ENCODE data around the gene DKC1.
A peak's percentile ranks its signal among the peaks of the same experiment; 100 is the strongest.

Gene DKC1

DNA sequence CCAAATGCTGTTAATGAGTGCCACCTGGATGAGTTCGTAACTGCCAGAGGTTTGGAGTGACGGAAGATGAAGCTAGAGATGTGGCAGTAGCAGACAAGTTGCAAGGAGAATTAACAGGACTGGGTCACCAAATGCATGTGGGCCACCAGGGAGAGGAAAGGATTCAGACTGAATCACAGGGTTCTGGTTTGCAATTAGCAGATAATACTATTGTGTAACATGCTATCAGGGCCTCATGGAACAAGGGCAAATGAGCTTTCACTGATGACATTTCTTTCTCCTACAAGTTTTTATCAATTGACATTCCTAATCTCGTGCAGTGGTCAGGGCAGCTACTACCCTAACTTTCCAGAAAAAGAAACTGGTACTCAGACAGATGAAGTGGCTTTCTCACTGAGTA, 33.2 kb upstream of the DKC1 start:
- no peak for ATAC-seq
- no peak for TF ChIP-seq ISL1 (CRISPR knock-in tag; IDR thresholded peaks at IDR 0.05)
- TF ChIP-seq, protein P1, sequence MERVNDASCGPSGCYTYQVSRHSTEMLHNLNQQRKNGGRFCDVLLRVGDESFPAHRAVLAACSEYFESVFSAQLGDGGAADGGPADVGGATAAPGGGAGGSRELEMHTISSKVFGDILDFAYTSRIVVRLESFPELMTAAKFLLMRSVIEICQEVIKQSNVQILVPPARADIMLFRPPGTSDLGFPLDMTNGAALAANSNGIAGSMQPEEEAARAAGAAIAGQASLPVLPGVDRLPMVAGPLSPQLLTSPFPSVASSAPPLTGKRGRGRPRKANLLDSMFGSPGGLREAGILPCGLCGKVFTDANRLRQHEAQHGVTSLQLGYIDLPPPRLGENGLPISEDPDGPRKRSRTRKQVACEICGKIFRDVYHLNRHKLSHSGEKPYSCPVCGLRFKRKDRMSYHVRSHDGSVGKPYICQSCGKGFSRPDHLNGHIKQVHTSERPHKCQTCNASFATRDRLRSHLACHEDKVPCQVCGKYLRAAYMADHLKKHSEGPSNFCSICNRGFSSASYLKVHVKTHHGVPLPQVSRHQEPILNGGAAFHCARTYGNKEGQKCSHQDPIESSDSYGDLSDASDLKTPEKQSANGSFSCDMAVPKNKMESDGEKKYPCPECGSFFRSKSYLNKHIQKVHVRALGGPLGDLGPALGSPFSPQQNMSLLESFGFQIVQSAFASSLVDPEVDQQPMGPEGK (CRISPR knock-in tag; IDR thresholded peaks at IDR 0.05; ENCODE audit: borderline replicate concordance): no peak
- TF ChIP-seq ZNF565 (CRISPR knock-in tag; conservative IDR thresholded peaks at IDR 0.05; ENCODE audit: low read depth): no peak
- TF ChIP-seq ZFP30 (CRISPR knock-in tag; IDR thresholded peaks at IDR 0.05): no peak
- TF ChIP-seq RARB (CRISPR knock-in tag; IDR thresholded peaks at IDR 0.05): no peak
- TF ChIP-seq BACH2 (CRISPR knock-in tag; IDR thresholded peaks at IDR 0.05; ENCODE audit: borderline replicate concordance): no peak
- TF ChIP-seq TCF4 (CRISPR knock-in tag; IDR thresholded peaks at IDR 0.05; ENCODE audit: borderline replicate concordance): no peak
- no peak for TF ChIP-seq ZNF70 (CRISPR knock-in tag; IDR thresholded peaks at IDR 0.05)
- TF ChIP-seq, protein P2, sequence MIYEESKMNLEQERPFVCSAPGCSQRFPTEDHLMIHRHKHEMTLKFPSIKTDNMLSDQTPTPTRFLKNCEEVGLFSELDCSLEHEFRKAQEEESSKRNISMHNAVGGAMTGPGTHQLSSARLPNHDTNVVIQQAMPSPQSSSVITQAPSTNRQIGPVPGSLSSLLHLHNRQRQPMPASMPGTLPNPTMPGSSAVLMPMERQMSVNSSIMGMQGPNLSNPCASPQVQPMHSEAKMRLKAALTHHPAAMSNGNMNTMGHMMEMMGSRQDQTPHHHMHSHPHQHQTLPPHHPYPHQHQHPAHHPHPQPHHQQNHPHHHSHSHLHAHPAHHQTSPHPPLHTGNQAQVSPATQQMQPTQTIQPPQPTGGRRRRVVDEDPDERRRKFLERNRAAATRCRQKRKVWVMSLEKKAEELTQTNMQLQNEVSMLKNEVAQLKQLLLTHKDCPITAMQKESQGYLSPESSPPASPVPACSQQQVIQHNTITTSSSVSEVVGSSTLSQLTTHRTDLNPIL (CRISPR knock-in tag; IDR thresholded peaks at IDR 0.05; ENCODE audit: low read depth): no peak
- TF ChIP-seq, protein P3, sequence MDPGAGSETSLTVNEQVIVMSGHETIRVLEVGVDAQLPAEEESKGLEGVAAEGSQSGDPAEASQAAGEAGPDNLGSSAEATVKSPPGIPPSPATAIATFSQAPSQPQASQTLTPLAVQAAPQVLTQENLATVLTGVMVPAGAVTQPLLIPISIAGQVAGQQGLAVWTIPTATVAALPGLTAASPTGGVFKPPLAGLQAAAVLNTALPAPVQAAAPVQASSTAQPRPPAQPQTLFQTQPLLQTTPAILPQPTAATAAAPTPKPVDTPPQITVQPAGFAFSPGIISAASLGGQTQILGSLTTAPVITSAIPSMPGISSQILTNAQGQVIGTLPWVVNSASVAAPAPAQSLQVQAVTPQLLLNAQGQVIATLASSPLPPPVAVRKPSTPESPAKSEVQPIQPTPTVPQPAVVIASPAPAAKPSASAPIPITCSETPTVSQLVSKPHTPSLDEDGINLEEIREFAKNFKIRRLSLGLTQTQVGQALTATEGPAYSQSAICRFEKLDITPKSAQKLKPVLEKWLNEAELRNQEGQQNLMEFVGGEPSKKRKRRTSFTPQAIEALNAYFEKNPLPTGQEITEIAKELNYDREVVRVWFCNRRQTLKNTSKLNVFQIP (CRISPR knock-in tag; IDR thresholded peaks at IDR 0.05; ENCODE audit: borderline replicate concordance, low read depth): no peak
- no peak for TF ChIP-seq TSHZ2 (CRISPR knock-in tag; IDR thresholded peaks at IDR 0.05)

- ATAC-seq: peak; percentile 54
- no peak for TF ChIP-seq BACH2 (CRISPR knock-in tag; IDR thresholded peaks at IDR 0.05; ENCODE audit: borderline replicate concordance)
- no peak for TF ChIP-seq ZFP30 (CRISPR knock-in tag; IDR thresholded peaks at IDR 0.05)
- TF ChIP-seq RARB (CRISPR knock-in tag; IDR thresholded peaks at IDR 0.05): no peak
- TF ChIP-seq CSRNP3 (CRISPR knock-in tag; IDR thresholded peaks at IDR 0.05): no peak
- no peak for TF ChIP-seq TOX (CRISPR knock-in tag; IDR thresholded peaks at IDR 0.05; ENCODE audit: borderline replicate concordance)
- TF ChIP-seq ISL1 (CRISPR knock-in tag; IDR thresholded peaks at IDR 0.05): no peak; the same call in 1 of the 2 replicates
- no peak for TF ChIP-seq SNAI2 (CRISPR knock-in tag; IDR thresholded peaks at IDR 0.05)
- TF ChIP-seq ZFP3 (CRISPR knock-in tag; IDR thresholded peaks at IDR 0.05): no peak
- TF ChIP-seq OSR1 (CRISPR knock-in tag; IDR thresholded peaks at IDR 0.05): no peak
- TF ChIP-seq ZNF565 (CRISPR knock-in tag; conservative IDR thresholded peaks at IDR 0.05; ENCODE audit: low read depth): no peak
- TF ChIP-seq, protein P1 (CRISPR knock-in tag; IDR thresholded peaks at IDR 0.05; ENCODE audit: borderline replicate concordance): no peak
- no peak for TF ChIP-seq ARNTL (CRISPR knock-in tag; IDR thresholded peaks at IDR 0.05; ENCODE audit: borderline replicate concordance, low read depth)
- TF ChIP-seq CSDC2 (CRISPR knock-in tag; IDR thresholded peaks at IDR 0.05): no peak
- TF ChIP-seq, protein P2 (CRISPR knock-in tag; IDR thresholded peaks at IDR 0.05; ENCODE audit: low read depth): no peak
- TF ChIP-seq ZNF8 (CRISPR knock-in tag; IDR thresholded peaks at IDR 0.05): no peak
- no peak for TF ChIP-seq PPARA (CRISPR knock-in tag; IDR thresholded peaks at IDR 0.05; ENCODE audit: borderline replicate concordance)
- TF ChIP-seq ZNF70 (CRISPR knock-in tag; IDR thresholded peaks at IDR 0.05): no peak
- TF ChIP-seq TSHZ2 (CRISPR knock-in tag; IDR thresholded peaks at IDR 0.05): no peak
- TF ChIP-seq, protein P3 (CRISPR knock-in tag; IDR thresholded peaks at IDR 0.05; ENCODE audit: borderline replicate concordance, low read depth): no peak
Measured at GRCh38 chrX:154730253-154730891, 32.3 kb upstream of the DKC1 start.
